Activated T-cell treated with anti-CD3 and anti-CD28 coated beads, Interleukin-2, amount 50 U/mL, for 24 hours (primary cell): Measurements from ENCODE around the gene ARMC7.
A peak's percentile ranks its signal among the peaks of the same experiment; 100 is the strongest.

Experiments
- DNase-seq: peaks from one replicate; pipeline ENCODE4 v3.0.0-alpha.2; 2020
- H3K27ac Mint-ChIP-seq: 2 replicates; pipeline ENCODE4 v1.8.0; 2020; ENCODE audit warnings: mild to moderate bottlenecking, mixed read lengths
- H3K27me3 Mint-ChIP-seq: 2 replicates; pipeline ENCODE4 v1.8.0; 2020; ENCODE audit warnings: mixed read lengths
- H3K36me3 Mint-ChIP-seq: 2 replicates; pipeline ENCODE4 v1.8.0; 2020; ENCODE audit warnings: low read depth, mixed read lengths
- H3K4me1 Mint-ChIP-seq: 2 replicates; pipeline ENCODE4 v1.8.0; 2020; ENCODE audit warnings: low read depth, mixed read lengths
- H3K4me3 Mint-ChIP-seq: 2 replicates; pipeline ENCODE4 v1.8.0; 2020; ENCODE audit warnings: mild to moderate bottlenecking, moderate library complexity, mixed read lengths
- H3K9me3 Mint-ChIP-seq: 2 replicates; pipeline ENCODE4 v1.8.0; 2020; ENCODE audit warnings: mixed read lengths

ARMC7 gene

GRCh38 chr17:75103601-75104554 lies 5.9 kb upstream of the ARMC7 start:
- peaks cover 1% of the 10 kb centered on the region for H3K36me3 Mint-ChIP-seq
- no peak overlapping the region for H3K4me3 Mint-ChIP-seq

GRCh38 chr17:75105126-75106080 lies 4.4 kb upstream of the ARMC7 start:
- no peak overlapping the region for H3K4me3 Mint-ChIP-seq
- peaks cover 11% of the 10 kb centered on the region for H3K4me1 Mint-ChIP-seq

More at GRCh38 chr17:75103601-75104554, 5.9 kb upstream of the ARMC7 start:
- H3K27ac Mint-ChIP-seq = peak overlapping the region; percentile 55
- DNase-seq = no peak
- peaks cover 5% of the 10 kb centered on the region for H3K4me1 Mint-ChIP-seq
- no peaks in the 10 kb centered on the region for H3K27me3 Mint-ChIP-seq
- H3K9me3 Mint-ChIP-seq = no peaks in the 10 kb centered on the region

GRCh38 chr17:75108193-75108592 lies 1.6 kb upstream of the ARMC7 start:
- H3K27me3 Mint-ChIP-seq = no peaks in the 10 kb centered on the region
- H3K4me1 Mint-ChIP-seq = peaks cover 27% of the 10 kb centered on the region
- no peaks in the 10 kb centered on the region for H3K9me3 Mint-ChIP-seq
- peaks cover 10% of the 10 kb centered on the region for H3K36me3 Mint-ChIP-seq
- H3K4me3 Mint-ChIP-seq = peak overlapping the region; percentile 90
- H3K27ac Mint-ChIP-seq = no peak overlapping the region
- DNase-seq = no peak

More at GRCh38 chr17:75105126-75106080, 4.4 kb upstream of the ARMC7 start:
- no peak for DNase-seq
- Mint-ChIP-seq H3K27ac (no peak overlapping the region), H3K27me3 (no peaks in the 10 kb centered on the region), H3K36me3 (peaks cover 3% of the 10 kb centered on the region), H3K9me3 (no peaks in the 10 kb centered on the region)

DNA sequence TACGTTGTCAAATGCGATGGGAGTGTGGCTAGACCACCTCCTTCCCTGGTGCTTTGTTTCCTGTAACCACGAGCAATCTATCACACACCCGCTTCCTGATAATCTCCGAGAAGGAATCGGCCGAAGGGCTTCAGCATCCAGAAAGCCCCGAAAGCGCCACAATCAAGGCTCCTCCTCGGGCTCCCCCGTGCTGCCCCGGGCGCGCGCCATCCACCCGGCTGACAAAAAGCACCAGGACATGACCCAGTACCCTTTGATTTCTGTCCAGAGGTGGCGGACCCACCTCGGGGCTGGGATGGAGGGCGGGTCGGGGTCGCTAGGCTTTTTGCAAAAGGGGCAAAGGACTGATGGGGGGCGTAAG lies 743 bp upstream of the ARMC7 start:
- H3K4me3 Mint-ChIP-seq = peak overlapping the region; percentile 90
- H3K4me1 Mint-ChIP-seq = peaks cover 30% of the 10 kb centered on the region
- peak; percentile 53 for DNase-seq
- H3K9me3 Mint-ChIP-seq = no peaks in the 10 kb centered on the region
- peaks cover 11% of the 10 kb centered on the region for H3K36me3 Mint-ChIP-seq
- H3K27me3 Mint-ChIP-seq = no peaks in the 10 kb centered on the region
- H3K27ac Mint-ChIP-seq = peak overlapping the region; percentile 79

DNA sequence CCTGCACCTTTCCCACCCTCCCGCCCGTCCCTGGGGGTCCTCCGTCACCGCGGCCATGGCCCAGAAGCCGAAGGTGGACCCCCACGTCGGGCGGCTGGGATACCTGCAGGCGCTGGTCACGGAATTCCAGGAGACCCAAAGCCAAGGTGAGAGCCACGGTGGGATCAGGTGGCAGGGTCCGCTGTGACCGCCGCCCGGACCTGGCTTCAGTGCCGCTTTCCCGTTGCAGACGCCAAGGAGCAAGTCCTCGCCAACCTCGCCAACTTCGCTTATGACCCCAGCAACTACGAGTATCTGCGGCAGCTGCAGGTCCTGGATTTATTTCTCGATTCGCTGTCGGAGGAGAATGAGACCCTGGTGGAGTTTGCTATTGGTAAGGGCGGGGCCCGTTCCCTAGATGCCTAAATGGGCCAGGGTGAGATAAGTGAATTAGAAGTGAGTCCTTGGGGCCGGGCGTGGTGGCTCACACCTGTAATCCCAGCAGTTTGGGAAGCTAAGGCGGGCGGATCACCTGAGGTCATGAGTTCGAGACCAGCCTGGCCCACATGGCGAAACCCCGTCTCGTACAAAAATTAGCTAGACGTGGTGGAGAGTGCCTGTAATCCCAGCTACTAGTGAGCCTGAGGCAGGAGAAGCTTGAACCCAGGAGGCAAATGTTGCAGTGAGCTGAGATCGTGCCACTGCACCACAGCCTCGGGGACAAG lies 617 bp downstream of the ARMC7 start:
- Mint-ChIP-seq H3K27ac (peak overlapping the region; percentile 90), H3K36me3 (peaks cover 22% of the 10 kb centered on the region), H3K4me1 (peaks cover 42% of the 10 kb centered on the region), H3K9me3 (no peaks in the 10 kb centered on the region), H3K4me3 (peak overlapping the region; percentile 90), H3K27me3 (no peaks in the 10 kb centered on the region)
- peak; percentile 53 for DNase-seq

- H3K27ac Mint-ChIP-seq = peak overlapping the region; percentile 56
- DNase-seq = no peak
- peak overlapping the region; percentile 90 for H3K4me3 Mint-ChIP-seq
- H3K4me1 Mint-ChIP-seq = peaks cover 42% of the 10 kb centered on the region
- no peaks in the 10 kb centered on the region for H3K27me3 Mint-ChIP-seq
- H3K36me3 Mint-ChIP-seq = peaks cover 28% of the 10 kb centered on the region
- H3K9me3 Mint-ChIP-seq = no peaks in the 10 kb centered on the region
Observed at GRCh38 chr17:75111777-75112335, 2.1 kb downstream of the ARMC7 start.

GRCh38 chr17:75113798-75114551 lies 4.2 kb downstream of the ARMC7 start:
- peaks cover 38% of the 10 kb centered on the region for H3K36me3 Mint-ChIP-seq
- H3K27ac Mint-ChIP-seq = peak overlapping the region; percentile 85
- peaks cover 36% of the 10 kb centered on the region for H3K4me1 Mint-ChIP-seq
- H3K27me3 Mint-ChIP-seq = no peaks in the 10 kb centered on the region
- H3K9me3 Mint-ChIP-seq = no peaks in the 10 kb centered on the region
- H3K4me3 Mint-ChIP-seq = peak overlapping the region; percentile 77
- DNase-seq = peak; percentile 88

- Mint-ChIP-seq H3K9me3 (no peaks in the 10 kb centered on the region), H3K27ac (peak overlapping the region; percentile 85), H3K36me3 (peaks cover 39% of the 10 kb centered on the region), H3K27me3 (no peaks in the 10 kb centered on the region), H3K4me1 (peaks cover 33% of the 10 kb centered on the region), H3K4me3 (peak overlapping the region; percentile 77)
- DNase-seq = no peak
Observed at GRCh38 chr17:75114552-75115314, 5.0 kb downstream of the ARMC7 start.

GRCh38 chr17:75115555-75115954 lies 5.8 kb downstream of the ARMC7 start:
- H3K4me3 Mint-ChIP-seq = no peak overlapping the region
- H3K27me3 Mint-ChIP-seq = no peaks in the 10 kb centered on the region
- peaks cover 44% of the 10 kb centered on the region for H3K36me3 Mint-ChIP-seq
- H3K4me1 Mint-ChIP-seq = peaks cover 30% of the 10 kb centered on the region
- DNase-seq = no peak
- H3K27ac Mint-ChIP-seq = no peak overlapping the region
- no peaks in the 10 kb centered on the region for H3K9me3 Mint-ChIP-seq

DNA sequence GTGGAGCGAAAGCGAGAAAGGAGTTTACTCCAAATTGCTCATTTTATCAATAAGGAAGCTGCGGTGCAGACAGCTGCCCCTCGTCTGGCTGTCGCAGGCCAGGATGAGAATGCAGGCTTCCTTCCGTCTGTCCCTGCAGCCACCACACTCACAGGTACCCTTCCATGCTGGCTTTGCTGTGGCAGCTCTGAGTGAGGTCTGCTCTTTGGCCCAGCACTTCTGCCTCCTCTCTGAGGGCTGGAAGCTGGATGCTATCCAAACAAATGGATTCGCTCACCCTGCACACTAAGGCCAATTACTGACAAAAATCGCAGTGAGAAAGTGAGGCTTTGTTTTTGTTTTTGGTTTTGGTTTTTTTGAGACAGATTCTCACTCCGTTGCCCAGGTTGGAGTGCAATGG lies 7.0 kb downstream of the ARMC7 start:
- Mint-ChIP-seq H3K36me3 (peaks cover 51% of the 10 kb centered on the region), H3K9me3 (no peaks in the 10 kb centered on the region), H3K27me3 (no peaks in the 10 kb centered on the region), H3K4me3 (no peak overlapping the region), H3K27ac (no peak overlapping the region), H3K4me1 (peaks cover 23% of the 10 kb centered on the region)
- DNase-seq = no peak

DNA sequence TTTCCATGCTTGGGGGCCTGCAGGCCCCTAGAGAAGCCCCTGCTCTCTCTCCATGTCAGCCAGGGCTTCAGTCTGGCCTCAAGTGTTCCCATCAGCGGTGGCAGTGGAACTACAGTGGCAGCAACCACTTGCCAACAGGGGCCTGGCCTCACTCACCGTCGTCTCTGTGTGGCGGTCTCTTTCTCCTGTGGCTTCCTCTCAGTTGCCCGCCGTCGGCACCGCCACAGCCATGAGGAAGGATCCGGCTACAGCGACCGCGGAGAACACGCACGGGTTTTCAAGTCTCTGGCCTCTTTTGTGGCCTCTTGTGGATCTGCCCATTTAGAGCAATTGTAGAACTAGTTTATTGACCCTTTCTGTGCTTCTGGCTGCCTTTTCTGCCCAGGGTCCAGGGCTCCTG lies 8.5 kb downstream of the ARMC7 start:
- DNase-seq = no peak
- Mint-ChIP-seq H3K4me1 (peaks cover 17% of the 10 kb centered on the region), H3K27me3 (no peaks in the 10 kb centered on the region), H3K9me3 (no peaks in the 10 kb centered on the region), H3K27ac (peak overlapping the region; percentile 37), H3K36me3 (peaks cover 45% of the 10 kb centered on the region), H3K4me3 (no peak overlapping the region)

DNA sequence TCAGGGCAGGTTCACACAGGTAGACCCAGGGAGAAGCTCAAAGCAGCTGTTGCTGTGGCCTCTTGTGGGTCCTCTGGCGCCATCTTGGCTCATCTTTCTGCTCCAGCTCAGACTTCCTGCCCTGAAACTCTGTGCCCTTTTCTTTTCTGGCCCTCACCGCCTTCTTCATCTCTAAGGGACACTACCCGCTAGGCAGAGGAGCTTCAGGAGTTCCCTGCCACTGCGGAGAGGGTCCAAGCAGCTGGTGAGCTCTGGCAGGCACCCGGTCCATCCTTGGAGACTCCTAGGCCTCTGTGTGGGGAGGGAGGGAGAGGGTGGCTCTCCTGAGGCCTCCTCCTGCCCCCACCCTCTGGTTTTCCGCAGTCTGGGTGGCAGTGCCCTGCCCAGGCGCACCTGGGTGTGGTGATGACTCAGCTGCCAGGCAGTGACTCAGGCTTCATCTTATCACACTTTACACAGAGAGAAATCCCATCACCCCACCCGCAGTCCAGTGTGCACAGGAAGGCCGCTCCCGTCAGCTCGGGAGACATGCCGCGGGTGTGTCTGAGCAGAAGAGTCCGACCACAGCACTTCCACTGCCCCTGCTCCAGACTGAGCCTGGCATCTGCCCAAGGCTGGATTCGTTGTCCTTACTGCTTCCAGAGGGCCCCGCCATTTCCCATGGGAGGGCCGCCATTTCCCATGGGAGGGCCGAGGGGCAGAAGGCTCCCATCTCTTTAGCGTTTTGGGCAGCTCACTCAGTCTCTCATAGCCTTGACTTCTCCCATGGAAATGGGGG lies 14.5 kb downstream of the ARMC7 start:
- H3K27me3 Mint-ChIP-seq = no peaks in the 10 kb centered on the region
- H3K9me3 Mint-ChIP-seq = no peaks in the 10 kb centered on the region
- peak; percentile 71 for DNase-seq
- peaks cover 30% of the 10 kb centered on the region for H3K36me3 Mint-ChIP-seq
- H3K27ac Mint-ChIP-seq = peak overlapping the region; percentile 89
- H3K4me1 Mint-ChIP-seq = peaks cover 27% of the 10 kb centered on the region
- peak overlapping the region; percentile 27 for H3K4me3 Mint-ChIP-seq
